Measurements from ENCODE around the gene WASF3.

GRCh38 chr13:26653310-26653709, 95.8 kb downstream of the WASF3 start:
- no peak for TF ChIP-seq YY1 (IDR thresholded peaks at IDR 0.05; ENCODE audit: insufficient read depth, insufficient read length)
- no peak for TF ChIP-seq ZNF274 (IDR thresholded peaks at IDR 0.05; ENCODE audit: low read depth, low read length)
